SK-N-MC (cell line): ENCODE results near the gene NDUFS4.
A peak's percentile ranks its signal among the peaks of the same experiment; 100 is the strongest.
"Not testable (repeated sequence)": the region's sequence is repeated elsewhere in the genome, so short reads cannot be mapped to it uniquely, and the experiment has no call there.

Experiments used
- DNase-seq: peaks from one replicate; pipeline ENCODE4 v3.0.0-alpha.2; 2011; ENCODE audit warnings: low read depth, low spot score
- H3K27ac ChIP-seq: fragments of 200-600 bp; sonication (generic); 2 replicates; pipeline ENCODE4 v1.5.1; 2016; ENCODE audit warnings: mixed run types
- H3K36me3 ChIP-seq: fragments of 200-600 bp; sonication (generic); 2 replicates; pipeline ENCODE4 v1.6.1; 2017; ENCODE audit warnings: antibody characterized with exemption, low read length, mixed read lengths; ENCODE audit not compliant: insufficient read depth
- H3K4me3 ChIP-seq: fragments of 200-600 bp; sonication (generic); 2 replicates; pipeline ENCODE4 v1.5.1; 2016
- H3K9ac ChIP-seq: fragments of 200-600 bp; sonication (generic); 2 replicates; pipeline ENCODE4 v1.8.0; 2017; ENCODE audit warnings: mixed run types, mixed read lengths; ENCODE audit not compliant: insufficient read length
- H3K9me3 ChIP-seq: fragments of 200-600 bp; sonication (generic); 2 replicates; pipeline ENCODE4 v1.6.1; 2017; ENCODE audit warnings: low read depth, mild to moderate bottlenecking, antibody characterized with exemption, low read length, moderate library complexity, mixed read lengths
- EZH2 ChIP-seq: fragments of 200-600 bp; sonication (generic); IDR thresholded peaks from one replicate; pipeline ENCODE4 v1.6.1; 2017; ENCODE audit warnings: antibody characterized with exemption
- FOXP2 ChIP-seq: optimal IDR thresholded peaks from 2 replicates; pipeline ENCODE3; 2011; ENCODE audit warnings: mild to moderate bottlenecking, moderate library complexity; ENCODE audit not compliant: insufficient read depth; ENCODE audit errors: extremely low read length, control extremely low read depth
- POLR2AphosphoS5 ChIP-seq: IDR thresholded peaks from 2 replicates; pipeline ENCODE4 v1.6.1; 2012; ENCODE audit warnings: mild to moderate bottlenecking, low read depth, low read length, borderline replicate concordance

Gene NDUFS4

DNA sequence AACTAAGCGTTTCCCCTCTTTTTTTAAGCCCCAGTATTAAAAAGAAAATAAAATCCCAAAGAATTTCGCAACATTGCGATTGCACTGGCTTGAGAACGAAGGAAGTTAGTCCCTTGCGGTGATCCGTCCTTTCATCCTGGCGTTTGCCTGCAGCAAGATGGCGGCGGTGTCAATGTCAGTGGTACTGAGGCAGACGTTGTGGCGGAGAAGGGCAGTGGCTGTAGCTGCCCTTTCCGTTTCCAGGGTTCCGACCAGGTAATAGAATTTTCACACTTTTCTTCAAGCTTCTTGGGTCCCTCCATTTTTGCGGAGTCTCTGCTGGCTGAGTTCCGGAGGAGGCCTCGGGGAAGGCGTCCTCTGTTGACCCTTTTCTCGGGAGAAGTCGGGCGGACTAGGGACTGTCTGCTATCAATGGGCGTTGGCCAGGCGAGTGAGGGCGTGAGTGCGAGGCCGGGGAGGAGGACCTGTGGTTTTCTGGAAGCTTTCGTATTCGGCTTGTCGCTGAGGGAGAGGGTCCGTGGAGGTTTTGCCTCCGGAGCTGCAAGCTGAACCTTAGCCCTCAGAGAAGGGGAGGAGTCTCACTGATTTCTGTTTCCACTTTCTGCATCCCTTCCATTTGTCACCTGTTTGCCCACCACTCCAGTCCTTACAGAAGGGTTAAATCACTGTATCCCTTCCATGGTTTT, at the start of gene NDUFS4:
TSS of gene NDUFS4 (plus strand) at position 134 of the 686 bp plus-strand sequence. CDS start at position 158, 24 bp downstream.
- H3K9ac ChIP-seq, result peak within 1 kb of the TSS; percentile 92
- peak within 1 kb of the TSS; percentile 93 for H3K4me3 ChIP-seq
- TF ChIP-seq POLR2AphosphoS5, result peak; percentile 90
- no peak for TF ChIP-seq FOXP2
- DNase-seq, result peak; percentile 82
- peak within 1 kb of the TSS; percentile 65; the same call in 1 of the 2 replicates for H3K27ac ChIP-seq
- H3K9me3 ChIP-seq, result 0 out of 2 replicates have a peak, but pooled peaks cover 5% of the 10 kb centered on the region
- H3K36me3 ChIP-seq, result no peaks in the 10 kb centered on the region

DNA sequence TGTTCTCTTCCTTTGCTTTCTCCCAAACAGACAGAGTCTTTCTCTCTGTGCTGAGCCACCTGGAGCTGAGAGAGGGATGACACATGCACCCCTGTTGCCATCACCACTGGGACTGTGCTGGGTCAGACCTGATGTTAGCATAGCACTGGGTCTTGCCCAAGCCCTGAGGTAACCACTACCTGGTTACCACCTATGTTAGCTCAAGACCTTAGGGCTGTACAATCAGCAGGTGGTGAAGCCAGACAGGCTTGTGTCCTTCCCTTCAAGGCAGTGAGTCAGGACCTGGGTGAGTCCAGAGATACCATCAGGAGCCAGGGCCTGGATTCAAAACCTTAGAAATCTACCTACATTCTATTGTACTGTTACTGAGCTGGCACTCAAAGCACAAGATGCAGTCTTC, 47.9 kb upstream of the NDUFS4 start:
- no peak for DNase-seq
- H3K9me3 ChIP-seq, result no peaks in the 10 kb centered on the region
- no peak overlapping the region for H3K4me3 ChIP-seq
- TF ChIP-seq FOXP2 (no peak), EZH2 (no peak), POLR2AphosphoS5 (no peak)
- no peaks in the 10 kb centered on the region for H3K36me3 ChIP-seq
- H3K9ac ChIP-seq, result no peak overlapping the region
- H3K27ac ChIP-seq, result no peak overlapping the region

DNA sequence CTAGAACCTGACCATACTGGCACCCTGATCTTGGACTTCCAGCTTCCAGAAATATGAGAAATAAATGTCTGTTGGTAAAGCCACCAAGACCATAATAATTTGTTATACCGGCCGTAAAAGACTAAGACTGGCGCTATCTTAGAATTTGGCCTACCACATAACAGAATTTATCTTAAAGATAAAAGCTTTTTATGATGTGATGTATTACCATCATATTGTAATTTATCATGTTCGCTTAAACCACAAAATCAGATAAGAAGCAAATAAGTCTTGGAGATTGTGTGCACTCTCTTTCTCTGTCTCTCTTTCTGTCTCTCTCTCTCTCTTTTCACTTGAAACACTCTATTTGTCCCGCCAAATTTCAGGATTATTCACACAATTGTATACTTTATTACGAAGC, 44.5 kb upstream of the NDUFS4 start:
- Histone ChIP-seq H3K4me3 (no peak overlapping the region), H3K27ac (no peak overlapping the region), H3K9ac (no peak overlapping the region), H3K36me3 (no peaks in the 10 kb centered on the region), H3K9me3 (no peaks in the 10 kb centered on the region; the same call in 1 of the 2 replicates)
- TF ChIP-seq FOXP2, result no peak
- TF ChIP-seq POLR2AphosphoS5, result no peak
- TF ChIP-seq EZH2, result no peak
- DNase-seq, result no peak

DNA sequence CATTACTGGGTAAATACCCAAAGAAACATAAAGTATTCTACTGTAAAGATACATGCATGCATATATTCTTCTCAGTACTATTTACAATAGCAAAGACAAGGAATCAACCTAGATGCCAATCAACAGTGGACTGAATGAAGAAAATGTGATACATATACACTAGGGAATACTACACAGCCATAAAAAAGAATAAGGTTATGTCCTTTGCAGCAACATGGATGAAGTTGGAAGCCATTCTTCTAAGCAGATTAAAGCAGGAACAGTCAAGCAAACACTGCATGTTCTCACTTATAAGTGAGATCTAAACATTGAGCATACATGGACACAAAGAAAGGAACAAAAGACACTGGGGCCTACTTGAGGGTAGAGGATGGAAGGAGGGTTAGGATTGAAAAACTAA, 39.6 kb upstream of the NDUFS4 start:
- no peak overlapping the region for H3K27ac ChIP-seq
- H3K36me3 ChIP-seq, result no peaks in the 10 kb centered on the region
- DNase-seq, result no peak
- H3K9ac ChIP-seq, result no peak overlapping the region
- TF ChIP-seq FOXP2 (no peak), POLR2AphosphoS5 (no peak), EZH2 (no peak)
- H3K4me3 ChIP-seq, result no peak overlapping the region
- peaks cover 2% of the 10 kb centered on the region; the same call in 1 of the 2 replicates for H3K9me3 ChIP-seq

DNA sequence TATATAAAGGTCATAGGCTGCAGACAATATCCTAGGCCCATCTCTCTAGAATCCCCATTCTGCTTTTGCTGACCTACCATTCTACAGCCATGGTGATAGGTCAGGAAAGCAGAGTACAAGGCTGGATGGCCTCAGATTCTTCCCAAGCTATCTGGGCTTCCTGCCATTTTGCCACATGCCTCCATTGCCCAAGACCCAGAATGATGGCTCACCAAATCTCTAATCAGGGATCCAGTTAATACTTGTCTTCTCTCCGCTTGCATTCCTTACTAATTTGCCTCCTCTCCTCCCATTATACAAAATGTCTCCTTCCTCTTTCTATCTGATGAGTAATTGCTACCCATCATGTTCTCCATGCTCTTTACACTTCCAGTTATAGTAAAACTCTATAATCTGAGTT, 22.7 kb upstream of the NDUFS4 start:
- TF ChIP-seq FOXP2, result no peak
- no peak for TF ChIP-seq EZH2
- no peak for DNase-seq
- no peak overlapping the region for H3K4me3 ChIP-seq
- H3K36me3 ChIP-seq, result no peaks in the 10 kb centered on the region
- no peak overlapping the region for H3K9ac ChIP-seq
- no peaks in the 10 kb centered on the region for H3K9me3 ChIP-seq
- H3K27ac ChIP-seq, result no peak overlapping the region

DNA sequence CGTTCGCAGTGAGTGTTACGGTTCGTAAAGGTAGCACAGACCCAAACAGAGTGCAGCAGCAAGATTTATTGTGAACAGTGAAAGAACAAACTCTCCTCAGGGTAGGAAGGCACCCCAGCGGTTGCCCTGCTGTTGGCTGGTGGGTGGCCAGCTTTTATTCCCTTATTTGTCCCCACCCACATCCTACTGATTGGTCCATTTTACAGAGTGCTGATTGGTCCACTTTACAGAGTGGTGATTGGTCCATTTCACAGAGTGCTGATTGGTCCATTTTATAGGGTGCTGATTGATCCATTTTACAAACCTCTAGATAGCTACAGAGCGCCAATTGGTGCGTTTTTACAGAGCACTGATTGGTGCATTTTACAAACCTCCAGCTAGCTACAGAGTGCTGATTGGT, 19.7 kb upstream of the NDUFS4 start:
- H3K9ac ChIP-seq, DNase-seq, H3K27ac ChIP-seq, H3K36me3 ChIP-seq, H3K9me3 ChIP-seq, H3K4me3 ChIP-seq: not testable (repeated sequence)

DNA sequence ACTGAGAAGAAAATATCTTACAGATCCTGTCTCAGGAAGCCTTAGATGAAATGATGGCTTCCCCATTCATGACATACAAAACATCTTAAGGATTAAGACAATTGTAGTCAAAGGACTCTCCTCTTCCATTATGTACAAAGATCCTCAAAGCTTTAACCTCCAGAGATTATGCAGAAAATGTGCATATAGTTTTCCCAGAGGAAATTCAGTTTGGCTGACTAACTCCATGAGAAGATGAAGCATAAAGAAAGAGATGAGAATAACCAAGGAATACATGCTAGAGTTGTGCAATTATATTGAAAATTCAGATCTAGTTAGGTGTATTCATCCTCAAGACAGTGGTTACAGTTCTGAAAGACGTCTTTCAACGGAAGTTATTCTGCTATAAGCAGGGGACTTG, 18.6 kb upstream of the NDUFS4 start:
- TF ChIP-seq EZH2 (no peak), POLR2AphosphoS5 (no peak), FOXP2 (no peak)
- DNase-seq, result no peak

DNA sequence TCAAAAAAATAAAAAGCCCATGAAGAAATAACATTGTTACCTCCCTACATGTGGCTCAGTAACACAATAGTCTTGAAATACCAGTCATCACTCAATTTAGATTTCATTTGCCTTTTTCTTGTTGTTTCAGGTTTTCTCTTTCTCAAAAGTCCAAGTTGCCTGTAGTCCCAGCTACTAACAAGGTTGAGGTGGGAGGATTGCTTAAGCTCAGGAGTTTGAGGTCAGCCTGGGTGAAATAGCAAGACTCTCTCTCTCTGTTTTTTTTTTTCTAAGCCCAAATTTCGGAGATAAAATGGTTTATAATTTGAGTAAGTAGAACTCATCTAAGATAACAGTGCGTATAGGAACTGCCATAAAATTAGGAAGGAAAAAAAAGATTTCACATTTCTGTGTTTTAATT, 17.5 kb upstream of the NDUFS4 start:
- Histone ChIP-seq H3K4me3 (no peak overlapping the region), H3K36me3 (no peaks in the 10 kb centered on the region), H3K27ac (no peak overlapping the region), H3K9ac (no peak overlapping the region), H3K9me3 (no peaks in the 10 kb centered on the region)
- DNase-seq, result no peak
- TF ChIP-seq FOXP2, result no peak
- no peak for TF ChIP-seq POLR2AphosphoS5
- TF ChIP-seq EZH2, result no peak

More for the DNA sequence above, 18.6 kb upstream of the NDUFS4 start:
- H3K4me3 ChIP-seq, result no peak overlapping the region
- H3K9me3 ChIP-seq, result no peaks in the 10 kb centered on the region
- H3K9ac ChIP-seq, result no peak overlapping the region
- H3K27ac ChIP-seq, result no peak overlapping the region
- H3K36me3 ChIP-seq, result no peaks in the 10 kb centered on the region

DNA sequence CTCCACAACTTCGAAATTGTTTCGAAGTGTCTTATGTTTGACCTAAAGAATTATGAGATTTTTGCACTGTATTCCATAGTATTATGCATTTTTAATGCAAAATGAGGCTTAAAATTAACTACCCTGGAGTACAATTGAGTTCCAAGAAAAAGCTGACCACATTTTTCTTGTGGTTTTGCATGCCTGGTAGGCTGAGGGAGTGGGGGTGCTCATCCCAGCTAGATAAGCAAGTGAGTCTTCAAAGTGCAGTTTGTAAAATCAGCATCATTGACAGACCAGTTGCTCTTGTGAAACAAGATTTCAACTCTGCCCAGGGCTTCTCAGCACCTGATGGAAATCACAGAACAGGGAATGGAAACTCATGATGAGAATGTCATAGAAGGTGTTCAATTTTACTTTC, 17.0 kb upstream of the NDUFS4 start:
- TF ChIP-seq FOXP2, result no peak
- no peak for TF ChIP-seq EZH2
- TF ChIP-seq POLR2AphosphoS5, result no peak
- H3K4me3 ChIP-seq, result no peak overlapping the region
- H3K36me3 ChIP-seq, result no peaks in the 10 kb centered on the region
- no peak for DNase-seq
- H3K9me3 ChIP-seq, result no peaks in the 10 kb centered on the region
- no peak overlapping the region for H3K27ac ChIP-seq
- H3K9ac ChIP-seq, result no peak overlapping the region
